ENCODE data around the gene PPP1R27.
A peak's percentile ranks its signal among the peaks of the same experiment; 100 is the strongest.

The PPP1R27 gene

DNA sequence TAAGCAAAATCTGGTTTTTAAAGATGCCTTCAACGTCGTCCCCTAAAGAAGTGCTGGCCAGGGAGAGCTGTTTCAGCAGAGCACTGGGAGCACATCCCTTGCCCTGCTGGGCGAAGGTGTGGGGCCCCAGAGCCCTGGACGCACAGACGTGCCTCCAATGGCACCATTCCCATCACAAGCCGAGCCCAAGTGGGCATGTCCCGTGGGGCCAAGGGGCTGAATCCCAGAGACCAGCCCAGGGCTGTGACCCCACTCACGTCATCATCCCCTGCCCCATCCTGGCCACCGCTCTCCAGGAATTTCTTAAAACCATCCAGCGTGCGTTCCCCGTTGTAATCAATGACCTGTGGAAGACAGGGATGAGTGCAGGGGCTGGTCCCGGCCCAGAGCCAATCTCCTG lies 10.0 kb upstream of the PPP1R27 start:
- DNase-seq (ENCODE audit: low read depth): no peak
- H3K4me3 ChIP-seq (ENCODE audit: low read length): no peak overlapping the region
- TF ChIP-seq CTCF (IDR thresholded peaks at IDR 0.05; ENCODE audit: insufficient read depth, low read depth, low read length, missing control alignments): no peak

DNA sequence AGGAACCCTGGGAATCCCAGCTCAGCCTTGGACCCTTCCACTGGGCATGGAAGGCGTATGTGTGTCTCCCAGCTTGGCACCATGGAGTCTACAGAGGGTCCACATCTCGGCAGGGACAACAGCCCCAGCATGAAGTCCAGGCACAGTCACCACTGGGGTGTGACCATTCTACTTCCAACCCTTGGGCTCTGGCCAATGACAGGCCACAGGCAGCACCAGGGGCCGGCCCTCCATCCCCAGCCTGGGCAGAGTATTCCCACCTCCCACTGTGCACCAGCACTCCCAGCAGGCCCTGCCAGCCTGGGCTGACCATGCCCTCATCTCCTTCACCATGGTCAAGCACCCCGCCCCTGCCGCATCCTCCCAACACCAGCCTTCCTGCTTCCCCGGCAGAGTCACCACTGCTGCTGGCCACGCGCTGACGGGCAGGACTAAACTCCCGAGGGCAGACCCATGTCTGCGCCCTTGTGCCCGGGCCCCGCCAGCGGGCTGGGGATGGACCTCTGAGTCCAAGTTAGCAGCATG lies 9.5 kb upstream of the PPP1R27 start:
- DNase-seq (ENCODE audit: low read depth): no peak
- H3K4me3 ChIP-seq (ENCODE audit: low read length): no peak overlapping the region
- no peak for TF ChIP-seq CTCF (IDR thresholded peaks at IDR 0.05; ENCODE audit: insufficient read depth, low read depth, low read length, missing control alignments)

GRCh38 chr17:81843713-81844326 lies 9.0 kb upstream of the PPP1R27 start:
- DNase-seq (ENCODE audit: low read depth): no peak
- no peak for TF ChIP-seq CTCF (IDR thresholded peaks at IDR 0.05; ENCODE audit: insufficient read depth, low read depth, low read length, missing control alignments)
- H3K4me3 ChIP-seq (ENCODE audit: low read length): no peak overlapping the region

DNA sequence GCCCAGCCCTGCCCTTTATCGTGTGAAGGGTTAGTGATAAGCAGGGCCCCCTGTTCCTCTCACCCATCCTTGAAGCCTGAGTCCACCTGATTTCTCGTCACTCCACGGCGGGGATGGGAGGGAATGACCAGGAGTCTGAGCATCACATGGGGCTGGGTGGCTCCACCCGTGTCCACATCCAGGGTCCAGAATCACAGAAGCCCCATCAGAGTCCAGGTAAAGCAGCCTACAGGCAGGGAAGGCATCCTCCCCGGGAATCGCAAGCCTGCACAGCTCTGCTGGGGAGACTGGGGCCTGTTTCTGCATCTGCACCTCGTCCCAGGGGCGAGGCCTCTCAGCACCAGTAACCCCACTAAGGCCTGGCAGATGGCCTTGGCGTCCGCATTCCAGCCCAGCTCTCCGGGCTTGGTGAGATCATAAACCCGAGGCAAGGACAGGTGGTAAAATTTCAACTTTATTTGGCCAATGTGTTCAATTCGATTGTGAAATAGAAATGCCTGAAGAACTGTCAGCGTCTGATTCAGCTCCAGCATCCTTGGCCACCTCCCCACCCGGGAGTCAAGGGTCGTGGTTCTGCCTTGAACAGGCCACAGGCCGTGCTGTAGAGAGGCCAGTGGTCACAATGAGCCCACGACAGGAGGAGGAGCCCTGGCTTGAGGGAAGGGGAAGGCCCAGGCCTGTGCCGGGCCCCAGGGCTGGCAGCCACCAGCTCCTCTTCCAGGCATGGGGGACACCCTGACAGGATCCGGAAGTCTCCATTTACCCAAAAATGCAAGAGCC lies 8.1 kb upstream of the PPP1R27 start:
- H3K4me3 ChIP-seq (ENCODE audit: low read length): no peak overlapping the region
- no peak for TF ChIP-seq CTCF (IDR thresholded peaks at IDR 0.05; ENCODE audit: insufficient read depth, low read depth, low read length, missing control alignments)
- DNase-seq (ENCODE audit: low read depth): peak; percentile 48

GRCh38 chr17:81842378-81842724 lies 7.5 kb upstream of the PPP1R27 start:
- DNase-seq (ENCODE audit: low read depth): no peak
- no peak for TF ChIP-seq CTCF (IDR thresholded peaks at IDR 0.05; ENCODE audit: insufficient read depth, low read depth, low read length, missing control alignments)
- no peak overlapping the region for H3K4me3 ChIP-seq (ENCODE audit: low read length)

GRCh38 chr17:81841866-81842265 lies 7.0 kb upstream of the PPP1R27 start:
- peak; percentile 48 for DNase-seq (ENCODE audit: low read depth)
- TF ChIP-seq CTCF (IDR thresholded peaks at IDR 0.05; ENCODE audit: insufficient read depth, low read depth, low read length, missing control alignments): no peak
- peak overlapping the region; percentile 21 for H3K4me3 ChIP-seq (ENCODE audit: low read length)
